Stimulated activated CD4-positive, alpha-beta T cell treated with anti-CD3 and anti-CD28 coated beads, TNF-alpha, amount 100 ng/mL, for 4 hours (primary cell): ENCODE data around the gene STARD4.

Experiments used
- DNase-seq, 3 experiments: peaks; one replicate each; pipeline ENCODE4 v3.0.0-alpha.2; 2020; ENCODE audit warnings: low read depth in 3 of 3

STARD4 gene

GRCh38 chr5:111512375-111513130, at the start of gene STARD4:
Gene STARD4 (minus strand): TSS chr5:111512535. CDS start chr5:111507433, 5,102 bp downstream.
- peak; percentile 79 to 86 (median 83) for DNase-seq

GRCh38 chr5:111559680-111560079, 47.3 kb upstream of the STARD4 start:
- DNase-seq: no peak

GRCh38 chr5:111557686-111558085, 45.4 kb upstream of the STARD4 start:
- DNase-seq: no peak

GRCh38 chr5:111557111-111557510, 44.8 kb upstream of the STARD4 start:
- DNase-seq: no peak

GRCh38 chr5:111556501-111556900, 44.2 kb upstream of the STARD4 start:
- DNase-seq: no peak

GRCh38 chr5:111555760-111556159, 43.4 kb upstream of the STARD4 start:
- DNase-seq: no peak

- no peak for DNase-seq
These were observed 41.5 kb upstream of the STARD4 start for GRCh38 chr5:111553868-111554267.

GRCh38 chr5:111552896-111553295, 40.6 kb upstream of the STARD4 start:
- DNase-seq: no peak

GRCh38 chr5:111552492-111552891, 40.2 kb upstream of the STARD4 start:
- no peak for DNase-seq

- no peak for DNase-seq
These were observed 39.4 kb upstream of the STARD4 start for GRCh38 chr5:111551569-111552275.

GRCh38 chr5:111551161-111551560, 38.8 kb upstream of the STARD4 start:
- no peak for DNase-seq

- peak; percentile 36 to 56 (median 38) for DNase-seq
These were observed 38.1 kb upstream of the STARD4 start for GRCh38 chr5:111550282-111551020.

GRCh38 chr5:111548992-111549649, 36.8 kb upstream of the STARD4 start:
- no peak for DNase-seq

- DNase-seq: no peak
These were observed 36.1 kb upstream of the STARD4 start for GRCh38 chr5:111548348-111548950.

- no peak for DNase-seq
These were observed 32.7 kb upstream of the STARD4 start for GRCh38 chr5:111545031-111545430.

GRCh38 chr5:111537141-111538024, 25.0 kb upstream of the STARD4 start:
- DNase-seq: no peak

GRCh38 chr5:111535879-111536549, 23.7 kb upstream of the STARD4 start:
- DNase-seq: no peak

GRCh38 chr5:111532886-111533582, 20.7 kb upstream of the STARD4 start:
- DNase-seq: no peak

GRCh38 chr5:111530298-111530740, 18.0 kb upstream of the STARD4 start:
- peak; percentile 36 to 77 (median 71) for DNase-seq
